MCF 10A (cell line): ENCODE data around the gene BBS12. TPM values are rescaled to one million over a fixed set of nuclear protein-coding genes. Genes with fewer than 3 reads are reported as not detected.
A peak's percentile ranks its signal among the peaks of the same experiment; 100 is the strongest.

ENCODE experiments used
- BruUV-seq: library from RNA; stranded (reverse); fragments of 400-500 nt; replicated peaks from 2 replicates; lab custom pipeline; 2021; lab: Mats Ljungman, UMichigan
- CTCF ChIA-PET: fragments of 300-600 bp; sonication (Branson Sonifier 250); formaldehyde crosslinking; extraction: SDS; loops from one replicate; lab custom pipeline; 2021; ENCODE audit warnings: antibody characterized with exemption, inconsistent platforms; lab: Yijun Ruan, JAX
- POLR2A ChIA-PET: fragments of 300-600, 350-650 bp; sonication (Branson Sonifier 250); formaldehyde crosslinking; extraction: SDS; loops from one replicate; lab custom pipeline; 2020; ENCODE audit warnings: antibody characterized with exemption, inconsistent platforms; lab: Yijun Ruan, JAX
- DNase-seq: peaks from one replicate; pipeline ENCODE4 v3.0.0-alpha.2; 2018; ENCODE audit not compliant: unreplicated experiment
- H3K27ac Mint-ChIP-seq: one replicate; pipeline ENCODE4 v1.8.0; 2022; ENCODE audit warnings: mild to moderate bottlenecking, low read depth, mixed read lengths; ENCODE audit not compliant: unreplicated experiment
- H3K27me3 Mint-ChIP-seq: one replicate; pipeline ENCODE4 v1.8.0; 2022; ENCODE audit warnings: mixed read lengths; ENCODE audit not compliant: insufficient read depth, unreplicated experiment
- H3K36me3 Mint-ChIP-seq: one replicate; pipeline ENCODE4 v1.8.0; 2022; ENCODE audit warnings: mild to moderate bottlenecking, moderate library complexity, mixed read lengths; ENCODE audit not compliant: insufficient read depth, unreplicated experiment
- H3K4me1 Mint-ChIP-seq: one replicate; pipeline ENCODE4 v1.8.0; 2022; ENCODE audit warnings: mixed read lengths; ENCODE audit not compliant: insufficient read depth, unreplicated experiment
- H3K4me3 Mint-ChIP-seq: one replicate; pipeline ENCODE4 v1.8.0; 2022; ENCODE audit warnings: mild to moderate bottlenecking, moderate library complexity, mixed read lengths; ENCODE audit not compliant: unreplicated experiment
- H3K9me3 Mint-ChIP-seq: one replicate; pipeline ENCODE4 v1.8.0; 2022; ENCODE audit warnings: mixed read lengths; ENCODE audit not compliant: unreplicated experiment
- CTCF ChIP-seq: fragments of 200-600 bp; IDR thresholded peaks from one replicate; pipeline ENCODE4 v1.8.0; 2022; ENCODE audit warnings: antibody characterized with exemption, mild to moderate bottlenecking; ENCODE audit not compliant: unreplicated experiment
- intact Hi-C: fragments of 100-400 bp; cut with micrococcal nuclease; formaldehyde crosslinking; loops from 2 replicates; pipeline ENCODE4 v1.14.1; 2022
- total RNA-seq: library from RNA; stranded (reverse); gene quantifications from 2 replicates; pipeline ENCODE4 v1.2.3, GENCODE V29; 2022

BBS12 gene
- total RNA-seq, 1 experiment from 2014 or later = 4.7 TPM

GRCh38 chr4:122702939-122703338 is 29.6 kb upstream of the BBS12 start:
- intact Hi-C loops = no loop called here
- TF ChIP-seq CTCF = no peak
- Mint-ChIP-seq H3K9me3 (no peaks in the 10 kb centered on the region), H3K27me3 (no peaks in the 10 kb centered on the region), H3K27ac (no peak overlapping the region), H3K4me1 (peaks cover 25% of the 10 kb centered on the region), H3K4me3 (no peak overlapping the region), H3K36me3 (peaks cover 31% of the 10 kb centered on the region)
- CTCF ChIA-PET = interaction anchor here (0.8 to 4.6 kb wide), 5 partner anchors 14 to 228 kb away, joined by 3 to 34 read pairs (median 4); no protein-coding TSS in a partner anchor
- no TSS peak for BruUV-seq
- POLR2A ChIA-PET = interaction anchor here (0.7 to 1.1 kb wide), 2 partner anchors 101 to 1015 kb away, joined by 3 read pairs; no protein-coding TSS in a partner anchor
- DNase-seq = no peak

GRCh38 chr4:122703868-122704267 is 28.6 kb upstream of the BBS12 start:
- CTCF ChIA-PET = interaction anchor here (0.6 to 4.6 kb wide), 7 partner anchors 13 to 228 kb away, joined by 3 to 34 read pairs (median 4); no protein-coding TSS in a partner anchor

DNA sequence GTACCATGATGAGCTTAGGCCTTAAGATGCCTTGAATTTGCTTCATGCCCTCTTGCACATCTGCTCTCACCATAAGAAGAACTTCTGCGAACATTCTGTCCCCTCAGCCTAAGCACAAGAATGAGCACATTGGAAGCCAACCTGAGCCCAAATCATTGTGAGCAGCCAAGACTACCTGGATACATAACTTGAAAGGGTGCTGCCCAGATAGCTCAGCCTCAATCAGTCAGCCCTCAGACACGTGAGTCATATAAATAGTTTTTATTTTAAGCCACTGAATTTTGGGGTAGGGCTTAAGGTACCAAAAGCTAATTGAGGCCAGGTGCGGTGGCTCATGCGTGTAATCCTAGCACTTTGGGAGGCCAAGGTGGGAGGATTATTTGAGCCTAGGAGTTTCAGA is 27.5 kb upstream of the BBS12 start:
- Mint-ChIP-seq H3K36me3 (peaks cover 41% of the 10 kb centered on the region), H3K4me1 (peaks cover 21% of the 10 kb centered on the region), H3K9me3 (no peaks in the 10 kb centered on the region), H3K27ac (peak overlapping the region; percentile 23), H3K4me3 (no peak overlapping the region), H3K27me3 (no peaks in the 10 kb centered on the region)
- intact Hi-C loops = no loop called here
- TF ChIP-seq CTCF = no peak
- CTCF ChIA-PET = interaction anchor here (0.9 to 4.6 kb wide), 3 partner anchors 12 to 227 kb away, joined by 3 to 34 read pairs (median 4); no protein-coding TSS in a partner anchor
- DNase-seq = no peak
- BruUV-seq = no TSS peak
- POLR2A ChIA-PET = interaction anchor here (0.8 to 1.0 kb wide), 2 partner anchors 37 to 1420 kb away, joined by 3 read pairs; no protein-coding TSS in a partner anchor

More at GRCh38 chr4:122703868-122704267, 28.6 kb upstream of the BBS12 start:
- Mint-ChIP-seq H3K9me3 (no peaks in the 10 kb centered on the region), H3K36me3 (peaks cover 34% of the 10 kb centered on the region), H3K4me1 (peaks cover 25% of the 10 kb centered on the region), H3K4me3 (no peak overlapping the region), H3K27me3 (no peaks in the 10 kb centered on the region), H3K27ac (no peak overlapping the region)
- TF ChIP-seq CTCF = no peak
- POLR2A ChIA-PET = interaction anchor here (0.7 to 1.1 kb wide), 2 partner anchors 102 to 1016 kb away, joined by 3 read pairs; no protein-coding TSS in a partner anchor
- peak; percentile 15 for DNase-seq
- intact Hi-C loops = no loop called here
- no TSS peak for BruUV-seq

DNA sequence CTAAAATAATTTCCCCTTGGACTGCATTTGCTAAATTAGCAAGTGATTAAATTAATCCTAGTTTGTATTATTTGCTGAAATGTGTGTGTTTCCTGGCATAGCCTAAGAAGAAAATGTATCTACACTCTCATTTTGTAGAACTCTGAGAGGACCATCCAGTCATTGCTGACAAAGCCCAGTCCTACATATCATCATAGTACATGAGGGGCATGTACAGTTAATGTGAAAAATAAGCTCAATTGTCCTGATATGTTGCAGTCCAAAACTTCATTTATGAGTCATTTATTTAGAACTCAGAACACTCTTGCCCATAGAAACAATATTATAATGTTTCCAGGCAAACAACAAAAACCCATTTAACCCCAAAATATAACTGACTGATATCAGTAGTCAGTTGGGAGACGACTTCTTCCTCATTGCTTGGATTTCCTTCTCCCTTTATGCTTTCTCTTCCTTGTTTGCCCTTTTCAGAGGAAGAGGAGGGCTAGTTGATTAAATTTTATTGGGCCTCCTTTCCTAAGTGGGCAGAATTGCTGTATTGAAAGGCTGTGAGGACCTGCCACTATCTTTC is 26.9 kb upstream of the BBS12 start:
- TF ChIP-seq CTCF = no peak
- Mint-ChIP-seq H3K9me3 (no peaks in the 10 kb centered on the region), H3K27me3 (no peaks in the 10 kb centered on the region)

More for the DNA sequence above, 26.9 kb upstream of the BBS12 start:
- H3K36me3 Mint-ChIP-seq = peaks cover 41% of the 10 kb centered on the region
- no TSS peak for BruUV-seq
- H3K4me1 Mint-ChIP-seq = peaks cover 18% of the 10 kb centered on the region
- H3K4me3 Mint-ChIP-seq = no peak overlapping the region
- ChIA-PET CTCF (interaction anchor here (0.9 to 4.6 kb wide), 3 partner anchors 9 to 103 kb away, joined by 3 to 34 read pairs (median 4); no protein-coding TSS in a partner anchor), POLR2A (interaction anchor here (0.8 to 1.0 kb wide), 2 partner anchors 38 to 103 kb away, joined by 3 read pairs; no protein-coding TSS in a partner anchor)
- no peak for DNase-seq
- intact Hi-C loops = no loop called here
- no peak overlapping the region for H3K27ac Mint-ChIP-seq
